ENCODE measurements around the gene SUSD5.
"Not testable (repeated sequence)": the region's sequence is repeated elsewhere in the genome, so short reads cannot be mapped to it uniquely, and the experiment has no call there.

Gene SUSD5

DNA sequence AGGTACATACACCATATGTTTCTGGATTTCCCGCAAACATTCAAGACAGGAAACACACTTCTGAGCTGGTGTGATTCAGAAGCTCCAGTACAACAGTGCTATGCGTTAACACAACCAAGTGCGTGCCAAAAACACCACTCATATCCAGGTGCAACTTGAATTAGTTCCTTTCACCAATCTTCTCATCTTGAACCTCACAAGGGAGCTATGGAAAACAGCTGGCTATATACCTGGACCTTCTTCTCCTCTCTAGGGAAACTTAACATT is 31.3 kb downstream of the SUSD5 start:
- DNase-seq, result no peak

DNA sequence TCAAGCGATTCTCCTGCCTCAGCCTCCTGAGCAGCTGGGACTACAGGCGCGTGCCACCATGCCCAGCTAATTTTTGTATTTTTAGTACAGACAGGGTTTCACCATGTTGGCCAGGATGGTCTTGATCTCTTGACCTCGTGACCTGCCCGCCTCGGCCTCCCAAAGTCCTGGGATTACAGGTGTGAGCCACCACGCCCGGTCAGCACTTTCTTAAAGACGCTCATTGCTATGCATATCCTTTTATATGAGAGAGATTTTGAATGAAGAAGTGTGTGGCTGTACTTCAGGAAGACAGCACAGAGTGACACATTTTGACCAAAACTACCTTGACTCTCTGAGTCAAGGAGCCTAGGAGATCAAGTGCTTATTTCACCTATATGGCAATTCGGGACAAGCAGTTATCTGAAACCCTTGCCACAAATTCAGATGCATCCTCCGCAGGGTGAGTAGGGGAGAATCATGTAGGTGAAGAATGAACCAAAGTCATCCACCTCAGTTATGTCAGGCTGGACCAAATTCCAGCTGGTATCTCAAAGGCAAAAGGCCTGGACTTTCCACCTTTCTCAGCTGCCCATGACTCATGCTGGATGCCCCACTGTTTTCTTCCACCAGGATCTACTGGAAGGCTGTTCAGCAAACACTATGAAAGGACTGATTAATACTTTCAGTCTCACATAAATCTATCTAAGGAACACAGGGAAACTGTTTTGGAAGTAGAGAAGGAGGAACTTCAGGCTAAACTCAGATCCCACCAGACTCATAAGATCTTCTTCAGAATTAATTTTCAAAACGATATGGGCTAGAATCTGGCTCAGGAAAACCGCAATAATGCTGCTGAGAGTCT is 31.9 kb downstream of the SUSD5 start:
- no peak for DNase-seq

DNA sequence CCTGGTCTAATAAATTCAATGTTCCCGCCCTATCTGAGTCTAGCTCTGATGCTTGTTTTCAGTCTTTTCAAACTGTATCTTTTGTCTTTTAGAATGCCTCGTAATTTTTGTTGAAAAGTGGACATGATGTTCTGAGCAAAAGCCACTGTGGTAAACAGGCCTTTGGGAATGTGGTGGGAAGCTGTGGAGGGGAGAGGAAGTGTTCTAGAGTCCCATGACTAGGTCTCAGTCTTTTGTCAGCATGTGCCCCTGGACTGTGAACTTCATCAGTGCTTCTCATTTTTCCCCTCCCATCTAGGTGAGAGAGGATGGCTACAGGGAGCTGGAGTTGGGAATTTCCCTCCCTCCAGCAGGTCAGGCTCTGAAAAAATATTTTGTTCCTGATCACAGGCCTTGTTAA is 33.7 kb downstream of the SUSD5 start:
- DNase-seq, result no peak

DNA sequence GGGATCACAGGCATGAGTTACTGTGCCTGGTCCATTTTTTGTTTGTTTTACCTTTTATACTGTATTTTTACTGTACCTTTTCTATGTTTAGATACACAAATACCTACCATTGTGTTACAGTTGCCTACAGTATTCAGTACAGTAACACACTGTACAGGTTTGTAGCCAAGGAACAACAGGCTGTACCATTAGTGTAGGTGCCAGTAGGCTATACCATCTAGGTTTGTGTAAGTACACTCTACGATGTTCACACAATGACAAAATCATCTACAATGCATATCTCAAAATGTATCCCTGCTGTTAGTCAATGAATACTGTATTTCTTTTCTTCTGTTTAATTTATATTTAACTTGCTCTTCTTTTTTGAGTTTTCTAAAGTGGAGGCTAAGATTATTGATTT is 37.0 kb downstream of the SUSD5 start:
- not testable (repeated sequence) for DNase-seq

DNA sequence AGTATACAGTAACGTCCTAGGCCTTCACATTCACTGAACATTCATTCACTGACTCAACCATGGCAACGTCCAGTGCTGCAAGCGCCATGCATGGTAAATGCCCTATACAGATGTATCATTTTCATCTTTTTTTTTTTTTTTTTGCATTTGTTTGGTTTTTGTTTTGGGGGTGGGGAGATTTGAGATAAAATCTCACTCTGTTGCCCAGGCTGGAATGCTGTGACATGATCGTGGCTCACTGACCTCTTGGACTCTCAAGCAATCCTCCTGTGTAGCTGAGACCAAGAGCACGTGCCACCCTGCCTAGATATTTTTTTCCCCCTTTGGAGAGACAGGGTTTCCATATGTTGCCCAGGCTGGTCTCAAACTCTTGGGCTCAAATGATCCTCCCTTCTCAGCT is 37.4 kb downstream of the SUSD5 start:
- no peak for DNase-seq

DNA sequence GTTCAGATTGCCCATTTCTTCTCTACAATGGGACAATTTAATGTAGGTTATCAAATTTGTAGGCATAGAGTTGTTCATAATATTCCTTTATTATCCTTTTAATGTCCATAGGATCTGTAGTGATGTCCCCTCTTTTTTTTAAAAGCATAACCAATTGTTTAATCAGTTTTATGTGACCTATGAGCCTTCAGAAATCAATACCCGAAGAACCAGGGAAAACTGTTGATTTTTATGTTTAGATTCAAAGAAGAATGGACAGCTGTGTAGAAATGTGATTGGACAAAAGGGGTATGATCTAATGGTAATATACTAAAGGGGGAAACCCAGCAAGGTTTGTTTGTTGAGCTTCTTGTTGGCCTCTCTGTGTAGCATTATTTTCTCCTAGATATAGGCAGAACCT is 39.5 kb downstream of the SUSD5 start:
- DNase-seq, result no peak

DNA sequence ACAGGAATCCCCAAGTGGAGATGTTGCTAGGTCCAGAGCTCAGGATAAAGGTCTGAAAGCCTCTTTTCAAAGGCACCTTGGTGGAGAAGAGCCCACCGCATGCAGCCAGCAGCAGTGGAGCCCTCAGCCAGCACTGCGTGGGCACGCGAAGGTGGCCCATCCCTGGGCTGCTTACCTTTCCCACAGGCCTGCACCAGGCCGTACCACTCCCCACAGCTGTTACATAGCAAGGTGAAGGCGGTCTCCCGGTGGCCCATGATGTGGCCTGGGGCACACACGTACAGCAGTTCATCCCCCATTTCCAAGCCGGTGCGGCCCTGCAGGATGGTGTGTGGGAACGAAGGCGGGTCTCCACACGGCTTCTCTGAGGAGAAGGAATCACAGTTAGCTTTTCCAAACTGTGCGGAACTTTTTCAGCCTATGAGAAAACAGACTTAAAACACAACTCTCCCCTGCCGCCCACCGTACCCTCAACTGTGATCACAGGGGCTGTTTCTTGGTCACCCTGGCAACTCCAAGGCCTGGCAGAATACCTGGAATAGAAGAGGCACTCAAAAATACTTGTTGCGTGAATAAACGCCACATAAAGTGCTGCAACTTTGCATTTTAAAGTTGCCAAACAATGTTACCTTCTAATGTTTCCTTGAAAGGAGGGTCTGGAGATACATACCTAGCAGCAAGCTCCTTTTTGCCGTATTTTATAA is 43.7 kb downstream of the SUSD5 start:
- DNase-seq, result no peak

DNA sequence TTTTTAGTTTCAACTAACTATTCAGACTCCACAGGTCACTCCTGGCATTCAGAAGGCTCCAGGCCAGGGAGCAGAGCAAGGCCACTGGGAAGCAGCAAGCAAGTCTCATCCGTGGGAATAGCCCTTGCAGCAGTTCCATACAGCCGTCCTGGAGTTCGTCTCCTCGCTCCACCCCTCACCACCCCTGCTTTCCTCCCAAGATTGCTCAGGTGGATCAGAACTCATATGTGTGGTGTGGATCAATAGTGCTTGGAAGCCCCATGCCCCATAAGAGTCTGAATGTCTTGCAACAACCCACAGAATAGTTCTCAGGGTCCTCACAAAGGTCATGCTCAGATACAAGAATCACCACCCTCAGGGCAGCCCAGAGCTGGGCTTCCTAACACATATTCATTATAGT is 44.5 kb downstream of the SUSD5 start:
- no peak for DNase-seq

DNA sequence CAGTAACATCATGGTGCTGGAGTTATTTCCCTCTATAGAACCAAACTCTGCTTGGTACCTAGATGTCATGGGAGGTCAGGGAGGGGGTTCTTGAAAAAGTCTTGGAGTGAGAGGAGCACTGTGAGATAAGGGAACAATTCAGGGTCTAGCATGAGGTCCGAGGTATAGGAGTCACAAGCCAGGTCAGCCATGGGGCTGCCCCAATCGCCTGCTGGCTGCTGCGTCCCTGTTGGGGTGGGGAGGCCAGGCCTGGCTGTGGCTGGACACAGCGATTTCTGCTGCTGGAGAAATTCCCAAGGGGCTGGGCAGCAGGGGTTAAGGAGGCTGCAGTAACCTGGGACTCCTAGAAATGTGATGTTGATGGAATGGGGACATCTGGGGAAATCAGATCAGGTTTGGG is 44.9 kb downstream of the SUSD5 start:
- DNase-seq, result no peak

DNA sequence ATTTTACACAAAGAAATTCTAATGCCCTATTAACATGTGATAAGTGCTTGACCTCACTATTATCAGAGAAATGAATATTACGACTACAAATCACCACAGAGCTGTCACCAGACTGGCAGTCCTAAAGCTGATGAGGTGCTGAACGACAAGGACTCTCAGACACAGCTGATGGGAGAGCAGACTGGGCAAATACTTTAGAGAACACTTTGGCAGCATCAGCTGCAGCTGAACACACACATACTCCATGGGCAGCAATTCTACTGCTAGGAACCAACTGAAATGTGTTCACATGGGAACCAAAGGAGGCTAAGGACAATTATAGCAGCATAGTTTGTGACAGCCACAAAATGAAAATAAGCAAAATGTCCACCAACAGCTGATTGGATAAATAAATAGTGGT is 45.5 kb downstream of the SUSD5 start:
- no peak for DNase-seq

DNA sequence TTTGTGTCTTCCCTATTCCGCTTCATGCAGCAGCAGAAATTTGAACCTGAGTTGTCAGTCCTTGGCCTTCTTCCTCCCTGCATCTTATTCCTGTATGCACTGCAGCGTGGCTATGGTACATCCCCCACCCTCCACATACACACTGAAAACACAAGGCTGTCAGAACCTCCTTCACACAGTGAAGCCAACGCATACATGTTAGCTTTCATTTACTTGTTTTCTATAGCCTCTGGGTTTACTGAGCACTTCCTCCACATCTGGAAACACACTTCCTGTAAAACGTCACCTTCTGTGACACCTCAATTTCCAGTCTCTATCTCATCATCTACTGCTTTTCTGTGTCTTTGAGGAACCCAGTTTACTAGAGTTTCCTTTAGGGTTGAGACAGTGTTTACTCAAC is 47.0 kb downstream of the SUSD5 start:
- no peak for DNase-seq

DNA sequence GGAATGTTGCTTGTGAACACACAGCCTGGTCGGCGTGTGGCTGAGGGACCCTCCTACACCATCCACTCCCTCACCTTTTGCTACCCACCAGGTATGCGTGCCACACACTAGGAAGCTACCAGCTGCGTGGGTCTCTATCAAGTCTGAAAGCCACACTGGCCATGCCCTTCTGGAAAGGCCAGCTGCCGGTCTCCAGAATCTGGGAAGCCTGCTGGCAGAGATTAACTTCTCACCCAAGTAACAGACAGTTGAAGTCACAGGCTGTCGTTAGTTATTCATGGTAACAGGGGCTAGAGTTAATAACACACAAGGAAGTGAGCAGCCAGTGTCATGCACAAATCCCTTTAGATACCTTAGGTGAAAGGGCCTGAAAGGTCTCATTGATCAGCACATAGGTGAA is 48.1 kb downstream of the SUSD5 start:
- no peak for DNase-seq

DNA sequence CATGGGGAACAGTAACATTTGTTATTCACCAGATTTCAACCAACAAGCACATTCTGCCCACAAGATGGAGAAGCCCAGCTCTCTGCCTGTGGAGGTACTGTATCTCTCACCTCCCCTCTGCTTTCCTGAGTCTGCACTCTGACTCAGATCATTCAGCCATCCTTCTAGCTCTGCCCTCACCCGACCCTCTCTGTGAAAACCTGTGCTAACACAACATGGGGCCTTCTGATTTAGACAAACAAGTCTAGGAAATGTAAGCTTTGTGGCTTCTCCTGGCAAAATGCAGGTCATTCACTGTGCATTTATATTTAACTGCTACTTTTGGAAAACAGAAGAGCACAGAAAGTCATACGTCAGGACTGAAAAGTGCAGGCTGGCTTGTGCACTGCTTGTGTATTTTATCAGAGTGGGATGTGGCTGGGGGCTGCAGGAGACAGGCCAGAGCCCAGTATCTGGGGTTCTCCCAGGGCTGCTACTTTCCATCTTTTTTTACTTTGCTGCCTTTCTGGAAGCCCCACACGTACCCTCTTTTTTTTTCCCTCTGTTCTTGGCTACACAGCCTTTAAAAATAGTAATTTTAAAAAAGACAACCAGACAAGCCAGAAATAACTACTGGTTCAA is 50.8 kb downstream of the SUSD5 start:
- DNase-seq, result no peak

DNA sequence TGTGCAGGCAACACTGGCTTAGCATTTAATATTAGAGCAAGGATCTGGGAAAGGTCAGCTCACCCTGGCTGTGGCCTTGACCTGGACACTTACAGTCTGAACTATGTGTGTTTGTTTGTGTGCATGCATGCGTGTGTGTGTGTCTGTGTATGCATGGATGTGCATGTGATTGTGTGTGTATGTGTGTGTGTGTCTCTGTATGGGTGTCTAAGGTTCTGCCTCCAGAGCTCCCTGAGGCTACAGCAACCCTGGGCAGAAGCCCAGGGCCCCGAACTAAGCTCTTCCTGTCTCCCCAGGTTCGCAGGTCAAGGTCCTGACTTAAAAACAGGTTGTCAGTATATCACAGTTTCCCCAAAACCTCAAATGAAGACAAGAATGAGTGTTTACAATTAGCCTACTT is 51.3 kb downstream of the SUSD5 start:
- no peak for DNase-seq

DNA sequence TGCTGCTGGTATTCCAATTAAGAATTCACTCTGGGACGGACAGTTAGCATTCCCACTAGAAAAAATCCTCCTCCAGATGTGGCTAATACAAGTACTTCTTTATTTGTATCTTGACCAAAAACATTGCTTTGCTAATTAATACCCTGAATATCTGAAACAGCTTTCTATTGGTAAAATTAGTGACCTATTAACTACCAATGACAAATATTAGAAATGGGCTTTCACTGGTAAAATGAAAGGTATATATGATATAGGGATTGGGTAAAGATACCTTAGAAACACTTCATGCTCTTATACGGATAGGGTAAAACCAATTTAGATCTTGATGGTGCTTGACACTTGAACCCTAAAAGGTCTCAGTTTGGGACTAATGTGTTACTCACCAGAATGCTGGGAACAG is 52.5 kb downstream of the SUSD5 start:
- no peak for DNase-seq

DNA sequence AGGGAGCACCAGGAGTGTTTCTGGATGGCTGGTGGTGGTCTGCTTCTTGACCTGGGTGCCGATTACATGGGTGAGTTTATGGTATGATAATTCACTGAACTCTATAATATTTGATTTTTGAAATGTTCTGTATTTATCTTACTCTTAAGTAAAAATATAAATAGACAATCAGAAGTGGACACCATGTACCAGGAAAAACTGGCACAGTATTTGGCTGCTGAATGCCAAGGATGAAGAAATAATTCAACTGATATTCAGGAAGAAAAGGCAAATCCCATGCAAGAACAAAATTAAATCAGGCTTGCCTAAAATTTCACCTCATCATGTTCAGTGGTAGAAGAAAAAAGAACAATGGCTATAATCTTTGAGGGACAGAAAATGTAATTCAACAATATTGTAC is 53.2 kb downstream of the SUSD5 start:
- DNase-seq, result no peak

DNA sequence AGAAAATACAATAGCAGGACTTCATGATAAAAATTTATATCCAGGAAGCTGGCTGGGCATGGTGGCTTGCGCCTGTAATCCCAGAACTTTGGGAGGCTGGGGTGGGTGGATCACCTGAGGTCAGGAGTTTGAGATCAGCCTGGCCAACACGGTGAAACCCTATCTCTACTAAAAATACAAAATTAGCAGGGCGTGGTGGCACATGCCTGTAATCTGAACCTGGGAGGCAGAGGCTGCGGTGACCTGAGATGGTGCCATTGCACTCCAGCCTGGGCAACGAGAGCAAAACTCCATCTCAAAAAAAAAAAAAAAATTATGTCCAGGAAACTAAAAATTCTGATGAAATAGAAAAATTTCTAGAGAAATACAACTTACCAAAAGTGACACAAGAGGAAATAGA is 56.0 kb downstream of the SUSD5 start:
- not testable (repeated sequence) for DNase-seq

DNA sequence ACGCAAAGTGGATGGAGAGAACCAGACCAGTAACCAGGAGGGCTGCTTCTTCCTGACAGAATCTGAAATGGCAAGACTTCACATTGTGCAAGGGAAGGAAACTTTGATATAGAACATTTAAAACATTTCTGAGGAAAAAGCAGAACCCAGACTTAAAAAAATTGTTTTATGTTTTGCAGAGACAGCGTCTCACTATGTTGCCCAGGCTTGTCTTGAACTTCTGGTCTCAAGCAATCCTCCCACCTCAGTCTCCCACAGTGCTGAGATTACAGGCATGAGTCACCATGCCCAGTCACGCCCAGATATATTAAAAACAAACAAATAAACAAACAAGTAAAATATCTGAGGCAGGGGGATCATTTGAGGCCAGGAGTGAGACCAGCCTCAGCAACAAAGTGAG is 58.6 kb downstream of the SUSD5 start:
- DNase-seq, result no peak

DNA sequence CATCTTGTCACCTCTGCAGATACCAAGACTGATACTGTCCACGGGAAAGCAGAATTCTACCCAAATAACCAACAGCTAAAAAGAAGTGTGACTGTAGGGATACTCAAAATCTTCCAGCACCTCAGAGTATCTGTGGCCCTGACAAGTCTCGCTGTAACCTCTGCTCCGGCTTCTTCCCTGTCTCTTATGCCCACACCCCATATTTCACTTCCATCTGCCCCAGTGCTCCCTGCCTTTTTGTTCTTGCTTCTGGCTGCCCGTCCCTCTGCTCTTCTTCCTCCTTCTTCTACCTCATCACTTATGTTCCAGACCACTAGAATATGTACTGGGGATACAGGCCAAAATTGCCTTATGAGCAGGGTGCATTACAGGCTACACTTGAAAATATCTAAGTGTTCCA is 59.4 kb downstream of the SUSD5 start:
- DNase-seq, result no peak

DNA sequence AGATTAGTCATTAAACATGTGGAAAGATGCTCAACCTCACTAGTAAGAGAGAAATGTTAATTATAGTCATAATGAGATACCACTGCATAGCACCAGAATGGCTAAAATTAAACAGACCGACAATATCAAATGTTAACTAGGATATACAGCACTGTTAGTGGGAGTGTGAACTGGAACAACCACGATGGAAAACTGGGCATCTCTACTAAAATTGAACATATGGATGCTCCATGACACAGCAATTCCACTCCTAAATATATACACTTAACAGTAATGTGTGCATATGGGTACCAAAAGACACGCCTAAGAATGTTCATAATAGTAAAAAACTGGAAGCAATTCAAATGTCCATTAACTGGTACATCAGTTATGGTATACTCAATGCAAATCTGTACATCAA is 63.3 kb downstream of the SUSD5 start:
- DNase-seq, result no peak

DNA sequence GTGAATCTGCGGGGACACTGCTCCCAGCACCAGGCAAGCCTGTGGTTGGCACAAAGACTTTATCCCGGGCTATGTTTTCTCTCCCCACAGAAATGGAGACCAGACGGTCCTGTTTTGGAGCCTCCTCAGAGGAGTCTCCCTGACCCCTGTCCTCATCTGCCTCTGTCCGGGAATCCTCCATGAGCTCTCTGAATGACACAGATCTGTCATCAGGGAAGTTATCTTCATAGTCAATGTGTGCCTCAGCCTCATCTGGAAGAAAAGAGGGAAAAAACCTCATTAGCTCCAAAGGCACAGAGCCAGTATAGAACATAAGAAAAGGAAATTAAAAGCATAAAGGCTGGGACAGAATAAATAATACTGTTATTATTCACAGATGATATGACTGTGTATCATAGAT is 64.8 kb downstream of the SUSD5 start:
- no peak for DNase-seq

DNA sequence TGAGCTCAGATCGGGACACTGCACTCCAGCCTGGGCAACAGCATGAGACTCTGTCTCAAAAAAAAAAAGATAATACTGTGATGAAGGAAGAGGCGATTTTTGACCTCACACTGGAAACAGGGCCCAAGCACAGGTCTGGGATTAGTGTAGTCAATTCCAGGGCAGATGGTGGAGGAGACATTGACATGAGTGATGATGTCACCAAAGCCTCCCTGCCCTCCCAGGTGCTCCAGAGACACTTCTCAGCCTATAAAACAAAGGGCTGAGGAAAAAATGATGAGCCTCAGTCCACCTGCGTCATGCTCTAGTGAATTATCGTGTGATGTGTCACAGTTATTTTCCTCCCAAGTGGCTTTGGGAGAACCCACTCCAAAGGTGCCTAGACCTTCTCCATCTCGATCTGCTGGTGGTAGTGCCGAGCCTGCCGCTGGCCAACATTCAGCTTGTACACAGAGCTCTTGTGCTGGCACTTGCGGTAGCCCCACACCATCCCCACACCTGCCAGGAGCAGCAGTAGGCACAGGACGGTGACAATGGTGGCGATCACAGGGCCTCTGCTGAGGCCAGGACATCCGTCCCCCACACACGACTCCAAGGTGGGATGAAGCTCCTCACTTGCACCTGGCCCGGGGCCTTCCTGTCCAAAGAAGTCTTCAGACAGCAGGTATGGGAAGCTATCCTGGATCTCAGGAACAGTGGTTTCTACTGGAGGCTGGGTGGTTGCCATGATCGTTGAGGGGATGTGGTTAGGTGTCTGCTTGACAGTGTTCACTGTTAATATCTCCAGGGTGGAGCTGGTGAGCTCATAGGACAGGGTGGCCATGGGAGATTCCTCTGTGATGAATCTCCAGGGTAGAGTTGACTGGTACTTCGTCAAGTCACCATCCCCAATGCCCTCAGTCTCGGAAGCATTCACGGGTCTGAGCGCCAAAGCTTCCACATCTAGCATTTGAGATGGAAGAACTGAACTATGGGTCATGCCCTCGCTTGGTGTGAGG is 65.9 kb downstream of the SUSD5 start:
- no peak for DNase-seq

DNA sequence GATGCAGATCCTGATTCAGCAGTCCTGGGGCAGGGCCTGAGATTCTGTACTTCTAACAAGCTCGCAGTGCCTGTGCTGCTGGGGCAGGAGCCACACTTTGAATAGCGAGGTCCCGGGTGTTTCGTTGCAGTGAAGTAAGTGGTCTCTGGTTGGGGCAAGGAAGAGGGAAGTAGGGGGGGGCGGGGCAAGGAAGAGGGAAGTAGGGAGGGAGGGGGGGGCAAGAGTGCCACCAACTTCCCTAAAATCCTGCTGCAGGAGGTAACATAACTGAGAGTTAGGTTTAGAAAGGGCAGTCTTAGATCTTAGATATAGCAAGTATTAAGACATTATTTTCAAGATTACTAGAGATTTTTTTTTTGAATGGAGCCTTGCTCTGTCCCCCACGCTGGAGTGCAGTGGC is 69.3 kb downstream of the SUSD5 start:
- DNase-seq, result no peak

All from NCI-H2171 treated with DMSO at 0.1 percent for 48 hours (cell line).